ENCODE measurements around the gene SLC2A9. TPM values are rescaled to one million over a fixed set of nuclear protein-coding genes. Genes with fewer than 3 reads are reported as not detected.

Gene SLC2A9
- total RNA-seq, 1 donor from 2014 or later, result 1.2 TPM

- DNase-seq, result no peak
- Mint-ChIP-seq H3K27ac (no peak overlapping the region), H3K36me3 (ENCODE audit: low read depth) (no peaks in the 10 kb centered on the region), H3K4me1 (no peaks in the 10 kb centered on the region), H3K9me3 (peaks cover 5% of the 10 kb centered on the region), H3K27me3 (peaks cover 3% of the 10 kb centered on the region), H3K4me3 (no peak overlapping the region)
- CTCF ChIA-PET, result no interaction called here
- intact Hi-C loops (cut with micrococcal nuclease), result no loop called here
- TF ChIP-seq CTCF (IDR thresholded peaks at IDR 0.05), result no peak
- ATAC-seq (ENCODE audit: low read depth), result no peak
- POLR2A ChIA-PET, result no interaction called here
Measured at GRCh38 chr4:9833421-9833820, 187.9 kb downstream of the SLC2A9 start.

- POLR2A ChIA-PET, result no interaction called here
- Mint-ChIP-seq H3K4me1 (no peaks in the 10 kb centered on the region), H3K27me3 (peaks cover 3% of the 10 kb centered on the region), H3K9me3 (peaks cover 3% of the 10 kb centered on the region), H3K27ac (no peak overlapping the region), H3K4me3 (no peak overlapping the region), H3K36me3 (ENCODE audit: low read depth) (no peaks in the 10 kb centered on the region)
- intact Hi-C loops (cut with micrococcal nuclease), result no loop called here
- ATAC-seq (ENCODE audit: low read depth) (no peak), DNase-seq (no peak)
- CTCF ChIA-PET, result no interaction called here
- no peak for TF ChIP-seq CTCF (IDR thresholded peaks at IDR 0.05)
Measured at GRCh38 chr4:9832640-9833039, 188.7 kb downstream of the SLC2A9 start.

DNA sequence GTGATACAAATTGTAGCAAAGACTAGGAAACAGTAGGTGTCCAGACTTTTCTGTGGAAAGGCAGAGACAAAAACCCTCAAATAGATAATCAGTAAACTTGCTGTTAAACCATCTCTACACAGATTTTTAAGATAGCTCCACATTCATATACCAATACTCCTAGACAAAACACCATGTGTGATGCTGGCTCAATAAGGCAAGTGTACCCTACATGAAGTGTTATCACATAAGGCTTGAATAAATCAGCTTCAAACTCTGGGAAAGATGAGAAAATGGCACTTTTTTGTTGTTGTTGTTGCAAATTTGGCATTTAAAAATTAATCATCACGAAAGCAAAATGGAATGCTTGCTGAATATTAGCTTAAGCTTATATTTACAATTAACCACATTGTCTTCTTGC, 194.7 kb downstream of the SLC2A9 start:
- POLR2A ChIA-PET, result no interaction called here
- DNase-seq (no peak), ATAC-seq (ENCODE audit: low read depth) (no peak)
- H3K4me3 Mint-ChIP-seq, result no peak overlapping the region
- H3K4me1 Mint-ChIP-seq, result no peaks in the 10 kb centered on the region
- no peaks in the 10 kb centered on the region for H3K36me3 Mint-ChIP-seq (ENCODE audit: low read depth)
- no peaks in the 10 kb centered on the region for H3K27me3 Mint-ChIP-seq
- H3K9me3 Mint-ChIP-seq, result peaks cover 3% of the 10 kb centered on the region
- CTCF ChIA-PET, result no interaction called here
- no peak for TF ChIP-seq CTCF (IDR thresholded peaks at IDR 0.05)
- intact Hi-C loops (cut with micrococcal nuclease), result no loop called here
- H3K27ac Mint-ChIP-seq, result no peak overlapping the region

GRCh38 chr4:9825049-9825448, 196.2 kb downstream of the SLC2A9 start:
- Mint-ChIP-seq H3K27ac (no peak overlapping the region), H3K9me3 (peaks cover 1% of the 10 kb centered on the region), H3K4me1 (no peaks in the 10 kb centered on the region), H3K4me3 (no peak overlapping the region), H3K36me3 (ENCODE audit: low read depth) (no peaks in the 10 kb centered on the region), H3K27me3 (no peaks in the 10 kb centered on the region)
- no peak for DNase-seq
- intact Hi-C loops (cut with micrococcal nuclease), result no loop called here
- POLR2A ChIA-PET, result no interaction called here
- no peak for TF ChIP-seq CTCF (IDR thresholded peaks at IDR 0.05)
- CTCF ChIA-PET, result no interaction called here
- no peak for ATAC-seq (ENCODE audit: low read depth)

DNA sequence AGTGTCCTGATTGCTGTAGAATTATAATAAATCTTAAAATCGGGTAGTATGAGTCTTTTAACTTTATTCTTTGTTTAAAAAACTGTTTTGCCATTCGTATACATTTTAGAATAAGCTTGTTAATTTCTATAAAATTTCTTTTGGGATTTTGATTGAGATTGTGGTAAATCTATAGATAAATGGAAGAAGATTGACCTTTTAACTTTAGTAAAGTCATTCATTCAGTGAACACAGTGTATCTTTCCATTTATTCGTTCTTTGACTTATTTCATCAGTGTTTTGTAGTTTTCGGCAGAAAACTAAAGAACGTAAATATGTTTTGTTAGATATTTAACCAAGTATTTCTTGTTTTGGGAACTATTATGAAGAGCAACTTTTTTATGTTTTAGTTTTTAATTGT, 201.0 kb downstream of the SLC2A9 start:
- CTCF ChIA-PET, result no interaction called here
- H3K4me3 Mint-ChIP-seq, result no peak overlapping the region
- no peak for TF ChIP-seq CTCF (IDR thresholded peaks at IDR 0.05)
- H3K27me3 Mint-ChIP-seq, result no peaks in the 10 kb centered on the region
- ATAC-seq (ENCODE audit: low read depth), result no peak
- no peaks in the 10 kb centered on the region for H3K36me3 Mint-ChIP-seq (ENCODE audit: low read depth)
- H3K4me1 Mint-ChIP-seq, result no peaks in the 10 kb centered on the region
- no peak overlapping the region for H3K27ac Mint-ChIP-seq
- intact Hi-C loops (cut with micrococcal nuclease), result no loop called here
- DNase-seq, result no peak
- POLR2A ChIA-PET, result no interaction called here
- no peaks in the 10 kb centered on the region for H3K9me3 Mint-ChIP-seq
